Naive thymus-derived CD8-positive, alpha-beta T cell (primary cell): Measurements from ENCODE around the gene CD28. TPM values are rescaled to one million over a fixed set of nuclear protein-coding genes. Genes with fewer than 3 reads are reported as not detected.

Experiments used
- ATAC-seq, 2 donors: fragments of 150-1000 bp; cut with Tn5 transposase in 1 of 2; sonication (Bioruptor Pico), chemical (Tn5 transposase) in 1 of 2; 1 replicate in 1 of 2; 2 replicates in 1 of 2; pipeline ENCODE4 v1.10.0; 2021; ENCODE audit warnings: mild to moderate bottlenecking in 2 of 2, moderate library complexity in 2 of 2
- POLR2A ChIA-PET: fragments of 350-600 bp; sonication (Branson Sonifier 250); formaldehyde crosslinking; loops from one replicate; lab custom pipeline; 2021; ENCODE audit warnings: antibody characterized with exemption; lab: Charles Lee
- DNase-seq, 10 donors: peaks; one replicate each; pipeline versions ENCODE4 v3.0.0 to v3.0.0-alpha.2; 2020 to 2022
- H3K27ac Mint-ChIP-seq, 10 donors: one replicate each; pipeline ENCODE4 v1.8.0; 2020 to 2022; ENCODE audit warnings: mild to moderate bottlenecking in 10 of 10, mixed read lengths in 10 of 10, moderate library complexity in 4 of 10, inconsistent platforms in 1 of 10
- H3K27me3 Mint-ChIP-seq, 5 donors: one replicate each; pipeline ENCODE4 v1.8.0; 2021 to 2022; ENCODE audit warnings: mixed read lengths in 5 of 5
- H3K36me3 Mint-ChIP-seq, 3 donors: one replicate each; pipeline ENCODE4 v1.8.0; 2020 to 2022; ENCODE audit warnings: mixed read lengths in 3 of 3, mild to moderate bottlenecking in 2 of 3, inconsistent platforms in 1 of 3
- H3K4me1 Mint-ChIP-seq, 4 donors: one replicate each; pipeline ENCODE4 v1.8.0; 2021 to 2022; ENCODE audit warnings: mixed read lengths in 4 of 4
- H3K4me3 Mint-ChIP-seq, 10 donors: one replicate each; pipeline ENCODE4 v1.8.0; 2020 to 2022; ENCODE audit warnings: mild to moderate bottlenecking in 10 of 10, mixed read lengths in 10 of 10, moderate library complexity in 6 of 10, inconsistent platforms in 1 of 10
- H3K9me3 Mint-ChIP-seq, 9 donors: one replicate each; pipeline ENCODE4 v1.8.0; 2020 to 2022; ENCODE audit warnings: mixed read lengths in 9 of 9, mild to moderate bottlenecking in 3 of 9, inconsistent platforms in 1 of 9, moderate library complexity in 1 of 9
- polyA plus RNA-seq, 3 donors: library from polyadenylated mRNA; unstranded; fragments of 300-500 nt; fragmentation: Illumina TruSeq; gene quantifications; one replicate each; pipeline ENCODE4 v1.2.3, GENCODE V29; 2021
- total RNA-seq, 8 experiments: library from RNA in 2 of 8; stranded (reverse) in 2 of 8; gene quantifications; one replicate each; pipeline ENCODE4 v1.2.3 and lab custom pipeline; 2021 to 2026

Gene CD28
- total and polyA plus RNA-seq, 5 experiments from 2014 or later, result 15.8 to 133 (median 32.0) TPM

DNA sequence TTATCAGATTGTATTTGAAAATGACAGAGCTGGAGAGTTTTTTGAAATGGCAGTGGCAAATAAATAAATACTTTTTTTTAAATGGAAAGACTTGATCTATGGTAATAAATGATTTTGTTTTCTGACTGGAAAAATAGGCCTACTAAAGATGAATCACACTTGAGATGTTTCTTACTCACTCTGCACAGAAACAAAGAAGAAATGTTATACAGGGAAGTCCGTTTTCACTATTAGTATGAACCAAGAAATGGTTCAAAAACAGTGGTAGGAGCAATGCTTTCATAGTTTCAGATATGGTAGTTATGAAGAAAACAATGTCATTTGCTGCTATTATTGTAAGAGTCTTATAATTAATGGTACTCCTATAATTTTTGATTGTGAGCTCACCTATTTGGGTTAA is 30.9 kb downstream of the CD28 start:
- H3K4me3 Mint-ChIP-seq, result peak overlapping the region in 3 of 10 donors; percentile 4 to 37 (median 28)
- POLR2A ChIA-PET, result interaction anchor here (10.5 kb wide), 1 partner anchor 19 kb away, joined by 194 read pairs; no protein-coding TSS in a partner anchor
- ATAC-seq, result no peak
- no peak for DNase-seq
- peak overlapping the region; percentile 33 to 99 (median 85) for H3K27ac Mint-ChIP-seq
- H3K27me3 Mint-ChIP-seq, result no peaks in the 10 kb centered on the region
- H3K4me1 Mint-ChIP-seq, result peaks cover 42 to 95% (median 91%) of the 10 kb centered on the region in 4 donors
- no peaks in the 10 kb centered on the region for H3K9me3 Mint-ChIP-seq
- H3K36me3 Mint-ChIP-seq, result peaks cover 36 to 65% (median 55%) of the 10 kb centered on the region in 3 donors

DNA sequence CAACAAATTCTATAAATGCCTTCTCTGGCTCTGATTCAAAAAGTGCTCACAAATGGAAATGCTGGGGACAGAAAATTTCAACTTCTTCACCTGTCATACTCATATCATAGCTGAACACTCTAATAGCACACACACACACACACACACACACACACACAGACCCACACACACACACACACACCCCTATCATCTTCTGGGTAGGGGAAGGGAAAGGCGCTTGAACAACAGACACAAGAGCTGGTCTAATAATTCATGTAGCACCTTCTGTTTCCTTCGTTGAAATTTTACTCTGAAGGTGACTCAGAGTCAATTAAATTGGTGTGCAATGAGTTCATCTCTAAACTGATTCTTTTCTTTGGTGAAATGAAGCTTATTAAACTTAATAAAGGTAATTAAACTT is 32.9 kb downstream of the CD28 start:
- Mint-ChIP-seq H3K36me3 (peaks cover 25 to 47% (median 42%) of the 10 kb centered on the region in 3 donors), H3K27ac (peak overlapping the region; percentile 88 to 99 (median 96)), H3K4me1 (peaks cover 27 to 92% (median 82%) of the 10 kb centered on the region in 4 donors), H3K9me3 (peaks cover 0 to 2% (median 0%) of the 10 kb centered on the region in 9 donors), H3K27me3 (no peaks in the 10 kb centered on the region), H3K4me3 (peak overlapping the region in 9 of 10 donors; percentile 43 to 80 (median 59))
- no peak for ATAC-seq
- no peak for DNase-seq
- POLR2A ChIA-PET, result interaction anchor here (1.0 to 10.5 kb wide), 7 partner anchors 9 to 75 kb away, joined by 4 to 194 read pairs (median 16); partner anchors contain the start of gene CD28

DNA sequence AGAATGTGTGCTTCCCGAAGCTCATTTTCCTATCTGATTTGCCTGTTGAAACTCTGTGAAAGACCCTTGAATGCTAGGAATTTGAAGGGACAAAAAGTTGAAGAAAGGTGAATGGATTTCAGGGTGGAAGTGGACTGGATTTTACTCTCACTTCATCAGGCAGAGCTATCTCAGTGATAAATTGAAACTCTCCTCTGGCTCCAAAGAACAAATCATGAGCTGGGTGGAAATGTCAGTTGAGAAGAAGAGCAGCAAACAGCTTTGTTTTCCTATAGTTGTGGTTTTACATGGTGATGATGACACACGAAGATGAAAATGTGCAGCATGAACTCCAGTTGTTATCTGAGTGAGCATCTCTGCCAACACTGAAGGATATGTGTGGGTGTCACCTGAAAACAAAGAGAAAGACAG is 34.4 kb downstream of the CD28 start:
- no peaks in the 10 kb centered on the region for H3K27me3 Mint-ChIP-seq
- peaks cover 0 to 10% (median 0%) of the 10 kb centered on the region in 9 donors for H3K9me3 Mint-ChIP-seq
- ATAC-seq, result peak; percentile 81 to 87
- peak overlapping the region; percentile 88 to 99 (median 96) for H3K27ac Mint-ChIP-seq
- POLR2A ChIA-PET, result interaction anchor here (0.5 to 10.5 kb wide), 20 partner anchors 8 to 275 kb away, joined by 3 to 194 read pairs (median 5); partner anchors contain the start of gene CD28
- DNase-seq, result peak in 9 of 10 donors; percentile 7 to 90 (median 66)
- peaks cover 14 to 32% (median 31%) of the 10 kb centered on the region in 3 donors for H3K36me3 Mint-ChIP-seq
- H3K4me3 Mint-ChIP-seq, result peak overlapping the region; percentile 48 to 85 (median 67)
- peaks cover 30 to 89% (median 77%) of the 10 kb centered on the region in 4 donors for H3K4me1 Mint-ChIP-seq

DNA sequence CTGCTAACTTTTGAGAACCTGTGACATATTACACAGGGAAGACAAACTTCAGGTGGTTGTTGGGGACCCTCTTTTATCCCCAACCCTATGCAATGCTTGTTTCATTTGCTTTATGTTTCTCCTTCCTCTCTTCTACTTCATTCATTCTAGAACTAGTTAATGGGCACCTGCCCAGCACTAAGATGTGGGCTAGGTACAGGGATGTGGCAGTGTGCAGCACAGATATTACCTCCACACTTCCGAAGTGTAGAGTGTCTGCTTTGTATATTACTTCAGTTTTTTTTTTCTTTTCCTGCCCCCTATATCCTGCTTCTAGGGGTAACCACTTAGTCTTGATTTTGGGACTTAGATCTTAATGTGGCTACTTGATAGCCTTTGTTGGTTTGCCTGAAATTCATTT is 35.1 kb downstream of the CD28 start:
- peak overlapping the region; percentile 88 to 99 (median 96) for H3K27ac Mint-ChIP-seq
- POLR2A ChIA-PET, result interaction anchor here (1.0 to 10.5 kb wide), 13 partner anchors 9 to 257 kb away, joined by 3 to 194 read pairs (median 12); partner anchors contain the start of gene CD28
- H3K9me3 Mint-ChIP-seq, result peaks cover 0 to 10% (median 0%) of the 10 kb centered on the region in 9 donors
- H3K4me3 Mint-ChIP-seq, result peak overlapping the region; percentile 48 to 85 (median 67)
- H3K27me3 Mint-ChIP-seq, result no peaks in the 10 kb centered on the region
- DNase-seq, result peak in 6 of 10 donors; percentile 24 to 78 (median 59)
- peaks cover 32 to 89% (median 78%) of the 10 kb centered on the region in 4 donors for H3K4me1 Mint-ChIP-seq
- ATAC-seq, result peak; percentile 59 to 73
- H3K36me3 Mint-ChIP-seq, result peaks cover 14 to 29% (median 24%) of the 10 kb centered on the region in 3 donors

DNA sequence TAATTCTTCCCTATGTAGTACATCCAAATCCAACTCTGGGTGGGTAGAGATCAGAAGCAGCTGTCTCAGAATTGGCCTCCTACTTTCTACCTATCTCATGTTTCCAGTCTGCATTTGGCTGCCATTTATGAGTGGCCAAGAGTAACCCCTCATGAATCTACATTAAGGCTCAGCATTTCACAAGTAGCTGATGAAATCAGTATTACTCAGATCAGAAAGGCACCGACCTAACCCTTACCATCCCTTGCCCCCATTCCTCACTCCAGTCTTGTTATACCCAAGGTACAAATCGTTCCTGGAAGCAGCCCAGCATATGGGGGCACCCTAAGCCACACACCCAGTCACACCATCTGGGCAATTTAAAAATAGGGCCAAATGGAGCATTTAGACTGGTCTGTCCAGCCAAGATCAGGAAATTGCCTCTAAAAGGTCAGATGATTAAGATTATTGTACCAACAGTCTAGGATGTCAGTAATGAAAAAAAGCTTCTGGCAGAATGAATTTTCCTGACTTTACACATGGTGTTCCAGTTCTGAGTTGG is 37.1 kb downstream of the CD28 start:
- H3K36me3 Mint-ChIP-seq, result peaks cover 10 to 13% (median 10%) of the 10 kb centered on the region in 3 donors
- DNase-seq, result no peak
- no peaks in the 10 kb centered on the region for H3K27me3 Mint-ChIP-seq
- POLR2A ChIA-PET, result interaction anchor here (1.7 to 10.5 kb wide), 3 partner anchors 18 to 36 kb away, joined by 5 to 194 read pairs (median 85); partner anchors contain the start of gene CD28
- no peak for ATAC-seq
- peaks cover 38 to 88% (median 77%) of the 10 kb centered on the region in 4 donors for H3K4me1 Mint-ChIP-seq
- peak overlapping the region; percentile 51 to 98 (median 74) for H3K27ac Mint-ChIP-seq
- H3K4me3 Mint-ChIP-seq, result no peak overlapping the region
- H3K9me3 Mint-ChIP-seq, result peaks cover 0 to 10% (median 0%) of the 10 kb centered on the region in 9 donors

DNA sequence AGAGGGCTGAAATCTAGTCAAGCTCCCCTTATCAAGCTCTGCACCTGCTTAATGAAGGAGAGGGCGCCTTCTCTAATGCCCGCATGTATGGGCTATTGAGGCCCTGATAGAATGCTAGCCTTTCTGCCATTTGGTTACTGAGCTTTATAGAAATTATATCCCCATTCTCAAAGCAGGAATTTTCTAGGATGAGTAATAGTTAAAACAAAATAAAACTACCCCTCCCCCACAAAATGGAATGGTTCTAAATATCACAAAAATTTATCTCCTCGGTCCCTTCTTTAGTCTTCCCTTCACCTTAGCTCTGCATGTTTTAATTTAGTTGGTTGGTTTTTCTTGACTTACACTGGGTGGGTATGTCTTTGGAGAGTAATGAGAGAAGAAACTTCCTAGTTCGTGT is 37.7 kb downstream of the CD28 start:
- Mint-ChIP-seq H3K4me3 (peak overlapping the region in 2 of 10 donors; percentile 23 to 34), H3K27ac (peak overlapping the region; percentile 16 to 98 (median 68)), H3K27me3 (no peaks in the 10 kb centered on the region), H3K9me3 (peaks cover 0 to 10% (median 0%) of the 10 kb centered on the region in 9 donors), H3K36me3 (peaks cover 8 to 10% (median 10%) of the 10 kb centered on the region in 3 donors), H3K4me1 (peaks cover 41 to 88% (median 76%) of the 10 kb centered on the region in 4 donors)
- POLR2A ChIA-PET, result interaction anchor here (1.1 to 10.5 kb wide), 3 partner anchors 18 to 38 kb away, joined by 3 to 194 read pairs (median 5); no protein-coding TSS in a partner anchor
- DNase-seq (no peak), ATAC-seq (no peak)

DNA sequence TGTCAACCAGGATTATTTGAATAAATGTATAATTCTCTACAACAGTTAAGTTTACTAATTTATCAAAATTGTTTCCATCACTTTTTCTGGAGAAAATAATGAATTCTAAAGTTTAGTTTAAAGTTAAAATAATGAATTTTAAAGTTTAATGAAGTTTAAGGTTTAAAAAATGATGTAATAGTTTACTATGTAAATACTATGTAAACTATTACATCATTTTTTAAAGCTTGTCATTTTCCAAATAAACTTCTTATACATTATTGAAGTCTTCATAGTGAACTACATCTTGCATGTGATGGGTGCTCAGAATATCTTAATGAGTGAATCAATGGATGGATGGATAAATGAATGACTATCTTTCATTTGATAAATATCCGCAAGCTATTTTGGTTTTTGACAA is 38.8 kb downstream of the CD28 start:
- POLR2A ChIA-PET, result interaction anchor here (1.1 to 10.5 kb wide), 3 partner anchors 17 to 39 kb away, joined by 3 to 194 read pairs (median 5); no protein-coding TSS in a partner anchor
- Mint-ChIP-seq H3K4me3 (no peak overlapping the region), H3K9me3 (peaks cover 0 to 10% (median 0%) of the 10 kb centered on the region in 9 donors), H3K27me3 (peaks cover 0 to 4% (median 0%) of the 10 kb centered on the region in 5 donors), H3K27ac (peak overlapping the region in 1 of 10 donors; percentile 98), H3K4me1 (peaks cover 43 to 84% (median 75%) of the 10 kb centered on the region in 4 donors), H3K36me3 (peaks cover 1 to 13% (median 5%) of the 10 kb centered on the region in 3 donors)
- DNase-seq (no peak), ATAC-seq (no peak)

DNA sequence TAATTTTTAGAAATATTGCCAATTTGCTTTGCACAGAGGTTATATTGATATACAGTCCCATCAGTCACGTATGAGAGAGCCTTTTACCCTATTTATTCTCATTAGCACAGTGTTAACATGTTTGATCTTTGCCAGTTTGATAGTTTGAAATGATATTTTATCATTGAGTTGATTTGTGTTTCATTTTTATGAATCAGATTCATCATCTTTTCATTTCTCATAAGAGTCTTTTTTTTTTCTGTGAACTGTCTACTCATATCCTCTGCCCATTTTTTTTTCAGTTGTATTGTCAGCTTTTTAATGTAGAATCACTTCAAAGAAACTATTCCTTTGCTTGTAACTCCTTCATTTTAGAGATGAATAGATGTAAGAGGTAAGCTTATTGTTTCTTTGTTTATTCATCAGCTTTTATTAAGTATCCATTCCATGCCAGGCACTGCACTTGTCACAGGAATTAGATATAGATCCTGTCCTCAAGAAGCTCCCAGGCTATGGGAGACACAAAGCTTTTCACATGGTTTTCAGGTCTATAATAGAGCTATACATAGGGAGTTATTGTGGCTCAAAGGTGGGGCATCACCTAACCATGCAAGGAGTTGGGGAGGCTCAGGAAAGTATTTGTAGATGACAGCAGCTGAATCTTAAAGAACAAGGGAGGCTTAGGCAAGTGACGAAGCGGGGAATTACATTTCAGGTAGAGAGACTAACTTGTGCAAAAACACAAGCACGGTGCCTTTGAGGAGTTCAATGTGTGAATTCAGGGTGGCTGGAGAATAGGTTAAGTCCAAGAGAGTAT is 42.1 kb downstream of the CD28 start:
- peaks cover 33 to 65% (median 58%) of the 10 kb centered on the region in 4 donors for H3K4me1 Mint-ChIP-seq
- POLR2A ChIA-PET, result interaction anchor here (0.7 to 3.3 kb wide), 4 partner anchors 8 to 27 kb away, joined by 3 to 12 read pairs (median 6); no protein-coding TSS in a partner anchor
- peaks cover 0 to 10% (median 0%) of the 10 kb centered on the region in 9 donors for H3K9me3 Mint-ChIP-seq
- peaks cover 3 to 17% (median 10%) of the 10 kb centered on the region in 3 donors for H3K36me3 Mint-ChIP-seq
- peak; percentile 30 to 39 for ATAC-seq
- peak overlapping the region; percentile 2 to 82 (median 36) for H3K27ac Mint-ChIP-seq
- DNase-seq, result no peak
- H3K27me3 Mint-ChIP-seq, result peaks cover 0 to 4% (median 0%) of the 10 kb centered on the region in 5 donors
- peak overlapping the region in 2 of 10 donors; percentile 23 to 29 for H3K4me3 Mint-ChIP-seq

DNA sequence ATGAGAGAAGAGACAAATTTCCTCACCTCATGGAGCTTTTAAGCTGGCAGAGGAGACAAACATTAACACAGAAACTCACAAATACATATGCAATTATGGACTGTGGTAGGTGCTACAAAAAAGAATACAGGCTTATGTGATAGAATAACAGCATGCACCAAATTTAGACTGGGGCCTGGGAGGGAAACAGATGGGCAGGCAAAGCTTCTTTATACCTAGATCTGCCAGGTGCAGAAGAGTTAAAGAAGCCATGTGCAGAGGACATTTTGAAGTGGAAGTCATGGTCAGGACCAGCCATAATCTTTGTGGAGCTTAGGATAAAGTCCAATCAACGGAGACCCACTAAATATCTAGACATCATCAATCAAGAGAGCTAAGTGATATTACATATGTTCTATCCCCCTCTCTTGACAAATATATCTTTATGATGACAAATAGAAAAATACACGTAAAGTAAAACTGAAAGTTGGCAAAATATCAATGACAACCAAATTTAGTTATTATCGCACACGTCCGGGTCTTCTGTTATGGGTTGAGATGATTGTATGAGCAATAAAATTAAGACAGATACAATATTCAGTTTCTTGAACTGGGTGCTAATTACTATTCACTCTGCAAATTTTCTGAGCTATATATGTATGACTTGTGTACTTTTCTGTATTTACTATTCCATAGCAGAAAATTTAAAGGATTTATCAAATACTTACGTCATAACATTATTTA is 44.1 kb downstream of the CD28 start:
- POLR2A ChIA-PET, result interaction anchor here (1.0 to 3.3 kb wide), 5 partner anchors 10 to 36 kb away, joined by 4 to 12 read pairs (median 4); no protein-coding TSS in a partner anchor
- Mint-ChIP-seq H3K4me1 (peaks cover 27 to 53% (median 49%) of the 10 kb centered on the region in 4 donors), H3K27ac (peak overlapping the region in 5 of 10 donors; percentile 34 to 91 (median 35)), H3K27me3 (peaks cover 0 to 4% (median 0%) of the 10 kb centered on the region in 5 donors), H3K9me3 (peaks cover 0 to 15% (median 7%) of the 10 kb centered on the region in 9 donors), H3K4me3 (peak overlapping the region in 1 of 10 donors; percentile 26), H3K36me3 (peaks cover 15 to 26% (median 23%) of the 10 kb centered on the region in 3 donors)
- DNase-seq, result no peak
- no peak for ATAC-seq

DNA sequence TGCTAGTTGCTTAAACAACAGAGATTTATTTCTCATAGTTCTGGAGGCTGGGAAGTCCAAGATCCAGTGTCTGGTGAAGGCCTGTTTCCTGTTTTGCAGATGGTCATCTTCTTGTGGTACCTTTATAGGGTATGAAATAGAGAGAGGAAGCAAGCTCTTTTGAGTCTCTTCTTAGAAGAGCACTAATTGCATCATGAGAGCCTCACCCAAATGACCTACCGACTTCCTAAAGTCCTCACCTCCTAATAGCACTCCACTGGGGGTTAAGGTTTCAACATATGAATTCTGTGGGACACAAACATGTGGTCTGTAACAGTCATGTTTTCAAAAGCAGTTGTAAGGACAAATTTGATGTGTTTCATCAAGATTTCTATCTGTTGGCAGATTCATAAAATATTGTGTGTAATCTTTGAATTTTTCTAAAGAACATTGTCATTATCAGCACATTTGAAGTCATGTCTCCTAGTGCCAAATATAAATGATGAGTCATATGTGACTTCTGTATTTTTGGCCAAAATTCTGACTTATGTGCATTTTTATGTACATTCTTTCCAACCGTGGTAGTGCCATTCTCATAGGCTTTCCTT is 45.3 kb downstream of the CD28 start:
- H3K4me3 Mint-ChIP-seq, result no peak overlapping the region
- H3K9me3 Mint-ChIP-seq, result peaks cover 6 to 27% (median 14%) of the 10 kb centered on the region in 9 donors
- peak overlapping the region in 1 of 10 donors; percentile 5 for H3K27ac Mint-ChIP-seq
- peaks cover 23 to 32% (median 29%) of the 10 kb centered on the region in 3 donors for H3K36me3 Mint-ChIP-seq
- peaks cover 0 to 4% (median 0%) of the 10 kb centered on the region in 5 donors for H3K27me3 Mint-ChIP-seq
- POLR2A ChIA-PET, result interaction anchor here (3.3 kb wide), 1 partner anchor 11 kb away, joined by 12 read pairs; no protein-coding TSS in a partner anchor
- H3K4me1 Mint-ChIP-seq, result peaks cover 22 to 44% (median 41%) of the 10 kb centered on the region in 4 donors
- ATAC-seq (no peak), DNase-seq (no peak)

DNA sequence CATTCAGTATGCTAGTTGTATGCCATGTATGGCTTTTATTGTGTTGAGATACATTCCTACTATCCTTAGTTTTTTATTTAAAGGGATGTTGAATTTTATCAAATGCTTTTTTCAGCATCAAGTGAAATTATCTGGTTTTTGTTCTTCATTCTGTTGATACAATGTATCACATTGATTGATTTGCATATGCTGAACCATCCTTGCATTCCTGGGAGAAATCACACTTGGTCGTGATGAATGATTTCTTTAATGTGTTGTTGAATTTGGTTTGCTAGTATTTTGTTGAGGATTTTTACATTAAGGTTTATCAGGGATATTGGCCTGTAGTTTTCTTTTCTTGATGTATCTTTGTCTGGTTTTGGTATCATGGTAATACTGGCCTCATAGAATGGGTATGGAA is 49.7 kb downstream of the CD28 start:
- Mint-ChIP-seq H3K4me1 (peaks cover 10 to 33% (median 18%) of the 10 kb centered on the region in 4 donors), H3K9me3 (peaks cover 8 to 40% (median 23%) of the 10 kb centered on the region in 9 donors), H3K4me3 (no peak overlapping the region), H3K36me3 (peaks cover 35 to 51% (median 36%) of the 10 kb centered on the region in 3 donors), H3K27me3 (no peaks in the 10 kb centered on the region), H3K27ac (no peak overlapping the region)
- no peak for ATAC-seq
- POLR2A ChIA-PET, result interaction anchor here (1.8 kb wide), 1 partner anchor 15 kb away, joined by 5 read pairs; no protein-coding TSS in a partner anchor
- DNase-seq, result no peak
